ENCODE measurements around the gene IL1R2. TPM values are rescaled to one million over a fixed set of nuclear protein-coding genes. Genes with fewer than 3 reads are reported as not detected.

IL1R2 gene
- total and polyA plus RNA-seq, 2 of the 13 experiments (the other 11 are each of a cell fraction or from before 2014, with no cell fraction given): 3.6 to 7.3 TPM

DNA sequence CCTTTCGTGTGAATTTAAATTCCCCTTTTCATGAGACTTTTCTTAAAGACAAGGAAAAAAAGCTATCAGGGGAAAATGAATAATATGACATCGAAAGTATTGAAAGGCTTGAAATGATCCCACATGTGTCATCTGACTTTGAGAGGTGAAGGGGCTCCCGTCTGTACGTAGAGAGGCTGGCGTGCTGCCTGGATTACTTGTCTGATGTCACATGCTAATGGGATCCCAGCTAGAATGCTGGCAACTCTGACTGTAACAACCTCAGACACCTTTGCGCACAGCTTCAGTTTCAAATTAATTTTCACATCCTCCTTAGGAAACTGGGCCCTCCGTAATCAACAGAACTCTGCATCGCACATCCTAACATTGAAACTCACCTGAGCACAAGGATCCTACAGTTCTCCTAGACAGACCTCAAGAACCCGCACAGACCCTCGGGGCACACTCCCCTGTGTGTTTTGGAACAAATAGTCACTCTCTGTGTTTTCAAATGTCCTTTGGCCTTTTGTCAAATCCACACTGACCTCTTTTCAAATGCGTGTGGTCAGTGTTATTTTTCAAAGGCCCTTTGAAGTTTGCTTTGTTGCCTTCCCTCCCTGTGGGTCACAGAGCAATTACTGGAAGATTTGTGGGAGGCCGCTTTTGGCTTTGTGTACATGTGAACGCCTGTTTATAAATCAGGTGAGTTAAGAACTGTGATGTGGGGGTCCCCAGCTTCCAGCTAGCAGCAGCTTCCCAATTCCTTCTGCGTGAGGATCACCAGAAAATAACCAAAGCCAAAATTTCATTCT lies 65.9 kb downstream of the IL1R2 start (continued):
- peak; percentile 84 for TF ChIP-seq AKAP8 (CRISPR knock-in tag; IDR thresholded peaks at IDR 0.05)
- TF ChIP-seq, protein P1, sequence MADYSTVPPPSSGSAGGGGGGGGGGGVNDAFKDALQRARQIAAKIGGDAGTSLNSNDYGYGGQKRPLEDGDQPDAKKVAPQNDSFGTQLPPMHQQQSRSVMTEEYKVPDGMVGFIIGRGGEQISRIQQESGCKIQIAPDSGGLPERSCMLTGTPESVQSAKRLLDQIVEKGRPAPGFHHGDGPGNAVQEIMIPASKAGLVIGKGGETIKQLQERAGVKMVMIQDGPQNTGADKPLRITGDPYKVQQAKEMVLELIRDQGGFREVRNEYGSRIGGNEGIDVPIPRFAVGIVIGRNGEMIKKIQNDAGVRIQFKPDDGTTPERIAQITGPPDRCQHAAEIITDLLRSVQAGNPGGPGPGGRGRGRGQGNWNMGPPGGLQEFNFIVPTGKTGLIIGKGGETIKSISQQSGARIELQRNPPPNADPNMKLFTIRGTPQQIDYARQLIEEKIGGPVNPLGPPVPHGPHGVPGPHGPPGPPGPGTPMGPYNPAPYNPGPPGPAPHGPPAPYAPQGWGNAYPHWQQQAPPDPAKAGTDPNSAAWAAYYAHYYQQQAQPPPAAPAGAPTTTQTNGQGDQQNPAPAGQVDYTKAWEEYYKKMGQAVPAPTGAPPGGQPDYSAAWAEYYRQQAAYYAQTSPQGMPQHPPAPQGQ (CRISPR knock-in tag; IDR thresholded peaks at IDR 0.05; ENCODE audit: borderline replicate concordance): no peak
- TF ChIP-seq EP300 (IDR thresholded peaks at IDR 0.05; ENCODE audit: low read depth in 2 of 2, low read length in 2 of 2): peak; percentile 76 to 100; a peak in 3 of 4 replicates
- TF ChIP-seq EP300 (CRISPR knock-in tag; IDR thresholded peaks at IDR 0.05; ENCODE audit: borderline replicate concordance): peak; percentile 99
- TF ChIP-seq, protein P2, sequence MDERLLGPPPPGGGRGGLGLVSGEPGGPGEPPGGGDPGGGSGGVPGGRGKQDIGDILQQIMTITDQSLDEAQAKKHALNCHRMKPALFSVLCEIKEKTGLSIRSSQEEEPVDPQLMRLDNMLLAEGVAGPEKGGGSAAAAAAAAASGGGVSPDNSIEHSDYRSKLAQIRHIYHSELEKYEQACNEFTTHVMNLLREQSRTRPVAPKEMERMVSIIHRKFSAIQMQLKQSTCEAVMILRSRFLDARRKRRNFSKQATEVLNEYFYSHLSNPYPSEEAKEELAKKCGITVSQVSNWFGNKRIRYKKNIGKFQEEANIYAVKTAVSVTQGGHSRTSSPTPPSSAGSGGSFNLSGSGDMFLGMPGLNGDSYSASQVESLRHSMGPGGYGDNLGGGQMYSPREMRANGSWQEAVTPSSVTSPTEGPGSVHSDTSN (CRISPR knock-in tag; IDR thresholded peaks at IDR 0.05): 0 out of 2 replicates have a peak, but pooled peaks have one; percentile 36
- TF ChIP-seq KMT2B (CRISPR knock-in tag; IDR thresholded peaks at IDR 0.05): peak; percentile 83
- no peak for TF ChIP-seq ZNF121 (CRISPR knock-in tag; IDR thresholded peaks at IDR 0.05)
- TF ChIP-seq, protein P3, sequence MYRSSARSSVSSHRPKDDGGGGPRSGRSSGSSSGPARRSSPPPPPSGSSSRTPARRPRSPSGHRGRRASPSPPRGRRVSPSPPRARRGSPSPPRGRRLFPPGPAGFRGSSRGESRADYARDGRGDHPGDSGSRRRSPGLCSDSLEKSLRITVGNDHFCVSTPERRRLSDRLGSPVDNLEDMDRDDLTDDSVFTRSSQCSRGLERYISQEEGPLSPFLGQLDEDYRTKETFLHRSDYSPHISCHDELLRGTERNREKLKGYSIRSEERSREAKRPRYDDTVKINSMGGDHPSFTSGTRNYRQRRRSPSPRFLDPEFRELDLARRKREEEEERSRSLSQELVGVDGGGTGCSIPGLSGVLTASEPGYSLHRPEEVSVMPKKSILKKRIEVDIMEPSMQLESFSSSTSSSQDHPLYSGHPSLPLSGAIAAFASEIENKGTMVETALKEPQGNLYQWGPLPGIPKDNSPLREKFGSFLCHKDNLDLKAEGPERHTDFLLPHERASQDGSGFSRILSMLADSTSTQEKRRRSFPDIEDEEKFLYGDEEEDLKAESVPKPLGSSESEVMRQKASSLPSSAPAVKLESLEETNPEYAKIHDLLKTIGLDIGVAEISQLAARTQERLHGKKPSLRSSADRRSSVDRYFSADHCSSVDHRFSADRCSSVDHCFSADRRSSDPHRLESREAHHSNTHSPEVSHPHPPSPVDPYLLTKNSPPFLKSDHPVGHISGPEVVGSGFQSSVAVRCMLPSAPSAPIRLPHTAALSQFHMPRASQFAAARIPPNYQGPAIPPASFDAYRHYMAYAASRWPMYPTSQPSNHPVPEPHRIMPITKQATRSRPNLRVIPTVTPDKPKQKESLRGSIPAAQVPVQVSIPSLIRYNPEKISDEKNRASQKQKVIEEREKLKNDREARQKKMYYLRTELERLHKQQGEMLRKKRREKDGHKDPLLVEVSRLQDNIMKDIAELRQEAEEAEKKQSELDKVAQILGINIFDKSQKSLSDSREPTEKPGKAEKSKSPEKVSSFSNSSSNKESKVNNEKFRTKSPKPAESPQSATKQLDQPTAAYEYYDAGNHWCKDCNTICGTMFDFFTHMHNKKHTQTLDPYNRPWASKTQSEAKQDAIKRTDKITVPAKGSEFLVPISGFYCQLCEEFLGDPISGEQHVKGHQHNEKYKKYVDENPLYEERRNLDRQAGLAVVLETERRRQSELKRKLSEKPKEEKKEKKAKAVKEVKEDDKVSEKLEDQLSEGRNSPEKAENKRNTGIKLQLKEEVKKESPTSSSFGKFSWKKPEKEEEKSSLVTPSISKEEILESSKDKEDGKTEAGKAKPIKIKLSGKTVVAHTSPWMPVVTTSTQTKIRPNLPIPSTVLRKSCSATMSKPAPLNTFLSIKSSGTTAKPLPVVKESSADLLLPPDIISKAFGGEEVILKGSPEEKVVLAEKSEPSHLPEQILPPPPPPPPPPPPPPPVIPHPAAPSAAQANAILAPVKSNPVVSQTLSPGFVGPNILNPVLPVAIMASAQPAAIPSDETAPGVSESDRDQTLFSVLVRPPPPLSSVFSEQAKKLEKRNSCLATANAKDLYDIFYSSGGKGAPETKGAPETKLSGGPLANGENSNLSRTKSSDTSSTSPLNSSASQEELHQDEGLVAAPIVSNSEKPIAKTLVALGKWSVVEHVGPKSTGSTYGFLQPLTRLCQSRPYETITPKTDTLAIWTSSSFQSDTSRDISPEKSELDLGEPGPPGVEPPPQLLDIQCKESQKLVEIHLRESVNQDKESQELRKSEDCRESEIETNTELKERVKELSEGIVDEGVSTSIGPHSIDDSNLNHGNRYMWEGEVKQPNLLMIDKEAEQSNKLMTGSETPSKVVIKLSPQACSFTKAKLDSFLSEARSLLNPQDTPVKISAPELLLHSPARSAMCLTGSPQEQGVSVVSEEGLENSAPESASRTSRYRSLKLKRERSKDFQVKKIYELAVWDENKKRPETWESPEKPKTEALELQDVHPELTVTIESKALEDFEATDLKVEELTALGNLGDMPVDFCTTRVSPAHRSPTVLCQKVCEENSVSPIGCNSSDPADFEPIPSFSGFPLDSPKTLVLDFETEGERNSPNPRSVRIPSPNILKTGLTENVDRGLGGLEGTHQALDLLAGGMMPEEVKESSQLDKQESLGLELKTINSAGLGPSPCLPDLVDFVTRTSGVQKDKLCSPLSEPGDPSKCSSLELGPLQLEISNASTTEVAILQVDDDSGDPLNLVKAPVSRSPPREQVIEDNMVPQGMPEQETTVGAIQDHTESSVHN (CRISPR knock-in tag; IDR thresholded peaks at IDR 0.05): 0 out of 2 replicates have a peak, but pooled peaks have one; percentile 17
